Measurements from ENCODE around the gene ATF7IP2. TPM values are rescaled to one million over a fixed set of nuclear protein-coding genes. Genes with fewer than 3 reads are reported as not detected.

The ATF7IP2 gene
- polyA plus RNA-seq, 2 donors, result 4.9 to 6.4 TPM

DNA sequence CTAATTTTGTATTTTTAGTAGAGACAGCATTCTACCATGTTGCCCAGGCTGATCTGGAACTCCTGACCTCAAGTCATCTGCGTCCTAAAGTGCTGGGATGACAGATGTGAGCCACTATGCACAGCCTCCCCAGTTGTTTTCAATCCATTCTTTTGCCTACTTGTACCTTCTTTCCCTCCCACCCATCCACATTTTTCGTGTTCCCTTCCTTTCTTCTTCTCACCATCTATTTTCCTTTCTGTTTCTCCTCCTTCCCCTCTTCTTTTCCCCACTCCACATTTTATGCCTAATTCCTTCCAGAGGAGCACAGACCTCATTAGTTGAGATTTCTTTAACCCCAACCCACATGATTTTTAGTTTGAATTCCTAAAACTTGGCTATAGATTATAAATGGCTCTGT is 94.3 kb downstream of the ATF7IP2 start:
- Histone ChIP-seq H3K9me3 (ENCODE audit: control insufficient read depth in 2 of 2, insufficient read depth in 1 of 2, low read depth in 1 of 2, low read length in 1 of 2) (no peaks in the 10 kb centered on the region), H3K4me1 (ENCODE audit: control insufficient read depth in 2 of 2, insufficient read depth in 2 of 2, low read length in 1 of 2) (no peaks in the 10 kb centered on the region), H3K27me3 (ENCODE audit: control insufficient read depth in 1 of 2, insufficient read depth in 2 of 2, low read length in 2 of 2) (no peaks in the 10 kb centered on the region), H3K4me3 (ENCODE audit: low read depth in 1 of 2, low read length in 2 of 2) (no peak overlapping the region), H3K27ac (ENCODE audit: low read depth in 2 of 2, low read length in 1 of 2) (no peak overlapping the region), H3K36me3 (ENCODE audit: control insufficient read depth in 2 of 2, insufficient read depth in 2 of 2, low read length in 1 of 2) (peaks cover 2 to 3% of the 10 kb centered on the region in 2 donors)
- 90 to 92% methylated on average over 2 of the region's 2 CpGs for WGBS, 2 donors

DNA sequence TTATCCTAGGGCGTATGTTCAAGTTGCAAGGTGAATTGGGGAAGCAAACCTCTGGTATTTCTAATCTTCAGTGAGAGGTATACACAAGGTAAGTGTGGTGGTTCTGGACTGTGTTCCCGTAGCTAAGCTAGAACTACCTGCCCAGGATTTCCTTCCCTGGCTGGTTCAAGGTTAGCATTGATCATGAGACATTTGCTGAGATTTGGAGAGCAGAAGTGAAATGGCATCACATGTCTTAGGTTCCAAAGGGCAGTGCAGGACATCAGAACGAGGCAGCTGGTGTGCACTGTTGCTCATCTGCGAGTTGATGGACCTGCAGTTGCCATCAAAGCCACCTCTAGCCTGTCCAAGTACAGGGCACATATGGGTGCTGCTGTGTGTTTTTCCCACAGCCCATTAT is 99.3 kb downstream of the ATF7IP2 start:
- Histone ChIP-seq H3K9me3 (ENCODE audit: control insufficient read depth in 2 of 2, insufficient read depth in 1 of 2, low read depth in 1 of 2, low read length in 1 of 2) (peaks cover 3 to 6% of the 10 kb centered on the region in 2 donors), H3K4me3 (ENCODE audit: low read depth in 1 of 2, low read length in 2 of 2) (no peak overlapping the region), H3K27me3 (ENCODE audit: control insufficient read depth in 1 of 2, insufficient read depth in 2 of 2, low read length in 2 of 2) (no peaks in the 10 kb centered on the region), H3K4me1 (ENCODE audit: control insufficient read depth in 2 of 2, insufficient read depth in 2 of 2, low read length in 1 of 2) (no peaks in the 10 kb centered on the region), H3K36me3 (ENCODE audit: control insufficient read depth in 2 of 2, insufficient read depth in 2 of 2, low read length in 1 of 2) (peaks cover 3 to 6% of the 10 kb centered on the region in 2 donors), H3K27ac (ENCODE audit: low read depth in 2 of 2, low read length in 1 of 2) (no peak overlapping the region)
- 97% methylated on average over 4 of the region's 4 CpGs for WGBS, 2 donors

DNA sequence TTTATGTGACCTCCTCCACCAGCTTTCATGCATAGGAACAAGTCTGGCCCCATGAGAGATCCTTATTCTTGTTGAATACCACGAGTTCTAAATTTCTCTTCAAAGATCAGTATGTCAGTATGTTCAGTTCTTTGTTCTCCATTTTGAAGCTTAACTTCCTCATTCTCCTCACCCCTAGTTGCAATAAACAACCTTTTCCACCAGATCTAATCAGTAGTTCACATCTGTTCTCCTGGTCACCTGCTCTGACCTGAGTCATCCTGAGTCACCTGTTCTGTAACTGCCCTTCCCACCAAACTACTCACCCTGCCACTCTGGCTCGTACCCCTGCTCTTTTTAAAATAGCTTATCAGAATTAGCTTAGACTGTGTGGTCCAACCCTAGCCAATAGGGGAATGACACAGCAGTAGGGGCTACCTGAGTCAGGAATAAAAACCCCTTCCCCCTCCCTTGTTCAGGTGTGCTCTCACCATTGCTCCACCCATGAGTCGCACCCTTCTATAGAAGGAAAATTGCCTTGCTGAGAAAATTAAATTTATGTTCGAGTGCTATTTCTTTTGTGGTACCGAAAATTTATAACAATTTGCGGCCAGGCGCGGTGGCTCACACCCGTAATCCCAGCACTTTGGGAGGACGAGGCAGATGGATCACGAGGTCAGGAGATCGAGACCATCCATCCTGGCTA is 100.0 kb downstream of the ATF7IP2 start:
- no peaks in the 10 kb centered on the region for H3K27me3 ChIP-seq (ENCODE audit: control insufficient read depth in 1 of 2, insufficient read depth in 2 of 2, low read length in 2 of 2)
- H3K27ac ChIP-seq (ENCODE audit: low read depth in 2 of 2, low read length in 1 of 2), result no peak overlapping the region
- H3K36me3 ChIP-seq (ENCODE audit: control insufficient read depth in 2 of 2, insufficient read depth in 2 of 2, low read length in 1 of 2), result peaks cover 3 to 6% of the 10 kb centered on the region in 2 donors
- peaks cover 3 to 6% of the 10 kb centered on the region in 2 donors for H3K9me3 ChIP-seq (ENCODE audit: control insufficient read depth in 2 of 2, insufficient read depth in 1 of 2, low read depth in 1 of 2, low read length in 1 of 2)
- H3K4me1 ChIP-seq (ENCODE audit: control insufficient read depth in 2 of 2, insufficient read depth in 2 of 2, low read length in 1 of 2), result no peaks in the 10 kb centered on the region
- WGBS, 2 donors, result 93 to 95% methylated on average over 12 of the region's 12 CpGs
- H3K4me3 ChIP-seq (ENCODE audit: low read depth in 1 of 2, low read length in 2 of 2), result no peak overlapping the region

DNA sequence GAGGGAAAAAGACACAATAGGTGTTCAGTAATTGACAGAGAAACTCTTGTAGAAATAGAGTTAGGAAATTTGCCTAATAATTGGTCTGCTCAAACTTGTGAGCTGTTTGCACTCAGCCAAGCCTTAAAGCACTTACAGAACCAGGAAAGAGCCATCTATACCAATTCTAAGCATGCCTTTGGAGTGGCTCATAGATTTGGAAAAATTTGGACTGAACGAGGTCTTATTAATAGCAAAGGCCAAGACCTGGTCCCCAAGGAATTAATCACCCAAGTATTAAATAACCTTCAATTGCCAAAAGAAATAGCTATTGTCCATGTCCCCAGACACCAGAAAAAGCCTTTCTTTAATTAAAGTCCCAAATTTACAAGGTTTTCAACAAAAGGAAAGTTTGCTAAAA is 104.3 kb downstream of the ATF7IP2 start:
- 38 to 54% methylated on average over 1 of the region's 1 CpG for WGBS, 2 donors
- Histone ChIP-seq H3K4me1 (ENCODE audit: control insufficient read depth in 2 of 2, insufficient read depth in 2 of 2, low read length in 1 of 2) (no peaks in the 10 kb centered on the region), H3K36me3 (ENCODE audit: control insufficient read depth in 2 of 2, insufficient read depth in 2 of 2, low read length in 1 of 2) (peaks cover 0 to 8% of the 10 kb centered on the region in 2 donors), H3K4me3 (ENCODE audit: low read depth in 1 of 2, low read length in 2 of 2) (no peak overlapping the region), H3K27ac (ENCODE audit: low read depth in 2 of 2, low read length in 1 of 2) (no peak overlapping the region), H3K27me3 (ENCODE audit: control insufficient read depth in 1 of 2, insufficient read depth in 2 of 2, low read length in 2 of 2) (no peaks in the 10 kb centered on the region), H3K9me3 (ENCODE audit: control insufficient read depth in 2 of 2, insufficient read depth in 1 of 2, low read depth in 1 of 2, low read length in 1 of 2) (peaks cover 6 to 7% of the 10 kb centered on the region in 2 donors)

DNA sequence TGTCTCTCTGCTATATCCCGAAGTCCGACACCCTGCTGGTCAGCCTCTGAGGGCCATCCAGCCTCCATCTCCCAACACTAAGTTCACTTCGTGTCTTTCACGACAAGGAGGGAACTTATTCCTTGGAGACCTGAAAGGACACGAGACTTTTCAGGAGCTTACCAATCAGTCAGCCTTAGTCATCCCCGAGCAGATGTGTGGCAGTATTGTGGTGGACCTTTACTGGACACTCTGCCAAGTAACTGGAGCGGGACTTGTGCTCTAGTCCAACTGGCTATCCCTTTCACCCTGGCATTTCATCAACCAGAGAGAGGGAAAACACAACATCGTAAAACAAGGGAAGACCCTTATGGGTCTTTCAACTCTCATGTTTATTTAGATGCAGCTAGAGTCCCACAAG is 107.4 kb downstream of the ATF7IP2 start:
- H3K4me3 ChIP-seq (ENCODE audit: low read depth in 1 of 2, low read length in 2 of 2), result no peak overlapping the region
- H3K9me3 ChIP-seq (ENCODE audit: control insufficient read depth in 2 of 2, insufficient read depth in 1 of 2, low read depth in 1 of 2, low read length in 1 of 2), result peaks cover 0 to 7% of the 10 kb centered on the region in 2 donors
- no peaks in the 10 kb centered on the region for H3K27me3 ChIP-seq (ENCODE audit: control insufficient read depth in 1 of 2, insufficient read depth in 2 of 2, low read length in 2 of 2)
- 95 to 97% methylated on average over 8 of the region's 8 CpGs for WGBS, 2 donors
- H3K4me1 ChIP-seq (ENCODE audit: control insufficient read depth in 2 of 2, insufficient read depth in 2 of 2, low read length in 1 of 2), result no peaks in the 10 kb centered on the region
- no peak overlapping the region for H3K27ac ChIP-seq (ENCODE audit: low read depth in 2 of 2, low read length in 1 of 2)
- H3K36me3 ChIP-seq (ENCODE audit: control insufficient read depth in 2 of 2, insufficient read depth in 2 of 2, low read length in 1 of 2), result peaks cover 0 to 12% of the 10 kb centered on the region in 2 donors

DNA sequence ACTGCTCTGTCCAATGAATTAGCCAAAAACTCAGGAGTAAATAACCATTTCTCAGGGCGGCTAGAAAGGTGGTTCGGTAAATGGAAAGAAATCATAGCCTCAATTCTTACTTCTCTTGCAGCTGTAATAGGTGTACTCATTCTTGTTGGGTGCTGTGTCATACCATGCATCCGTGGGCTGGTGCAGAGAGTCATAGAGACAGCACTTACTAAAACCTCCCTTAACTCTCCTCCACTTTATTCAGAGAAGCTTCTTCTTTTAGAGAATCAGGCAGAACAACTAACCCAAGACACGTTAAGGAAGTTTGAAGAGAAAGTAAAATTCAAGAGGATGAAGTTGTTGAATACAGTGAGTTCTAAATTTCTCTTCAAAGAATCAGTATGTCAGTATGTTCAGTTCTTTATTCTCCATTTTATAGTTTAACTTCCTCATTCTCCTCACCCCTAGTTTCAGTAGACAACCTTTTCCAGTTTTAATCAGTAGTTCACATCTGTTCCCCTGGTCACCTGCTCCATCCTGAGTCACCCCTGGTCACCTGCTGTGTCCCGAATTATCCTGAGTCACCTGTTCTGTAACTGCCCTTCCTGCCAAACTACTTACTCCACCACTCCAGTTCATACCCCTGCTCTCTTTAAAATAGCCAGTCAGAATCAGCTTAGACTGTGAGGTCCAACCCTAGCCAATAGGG is 108.6 kb downstream of the ATF7IP2 start:
- Histone ChIP-seq H3K27ac (ENCODE audit: low read depth in 2 of 2, low read length in 1 of 2) (no peak overlapping the region), H3K4me1 (ENCODE audit: control insufficient read depth in 2 of 2, insufficient read depth in 2 of 2, low read length in 1 of 2) (no peaks in the 10 kb centered on the region), H3K4me3 (ENCODE audit: low read depth in 1 of 2, low read length in 2 of 2) (no peak overlapping the region), H3K36me3 (ENCODE audit: control insufficient read depth in 2 of 2, insufficient read depth in 2 of 2, low read length in 1 of 2) (peaks cover 0 to 12% of the 10 kb centered on the region in 2 donors), H3K27me3 (ENCODE audit: control insufficient read depth in 1 of 2, insufficient read depth in 2 of 2, low read length in 2 of 2) (no peaks in the 10 kb centered on the region), H3K9me3 (ENCODE audit: control insufficient read depth in 2 of 2, insufficient read depth in 1 of 2, low read depth in 1 of 2, low read length in 1 of 2) (peaks cover 0 to 7% of the 10 kb centered on the region in 2 donors)
- WGBS, 2 donors, result 72 to 78% methylated on average over 5 of the region's 5 CpGs

DNA sequence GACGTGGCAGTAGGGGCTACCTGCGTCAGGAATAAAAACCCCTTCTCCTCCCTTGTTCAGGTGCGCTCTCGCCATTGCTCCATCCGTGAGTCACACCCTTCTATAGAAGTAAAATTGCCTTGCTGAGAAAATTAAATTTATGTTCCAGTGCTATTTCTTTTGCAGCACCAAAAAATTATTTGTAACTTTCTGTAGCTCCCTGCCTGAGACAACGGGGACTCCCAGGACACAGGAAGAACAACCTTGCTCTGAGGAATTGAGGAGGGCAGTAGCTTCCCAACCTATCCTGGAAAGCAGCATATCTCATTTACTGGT is 109.1 kb downstream of the ATF7IP2 start:
- Histone ChIP-seq H3K36me3 (ENCODE audit: control insufficient read depth in 2 of 2, insufficient read depth in 2 of 2, low read length in 1 of 2) (peaks cover 0 to 12% of the 10 kb centered on the region in 2 donors), H3K9me3 (ENCODE audit: control insufficient read depth in 2 of 2, insufficient read depth in 1 of 2, low read depth in 1 of 2, low read length in 1 of 2) (peaks cover 0 to 7% of the 10 kb centered on the region in 2 donors), H3K4me1 (ENCODE audit: control insufficient read depth in 2 of 2, insufficient read depth in 2 of 2, low read length in 1 of 2) (no peaks in the 10 kb centered on the region), H3K27ac (ENCODE audit: low read depth in 2 of 2, low read length in 1 of 2) (no peak overlapping the region), H3K4me3 (ENCODE audit: low read depth in 1 of 2, low read length in 2 of 2) (no peak overlapping the region), H3K27me3 (ENCODE audit: control insufficient read depth in 1 of 2, insufficient read depth in 2 of 2, low read length in 2 of 2) (no peaks in the 10 kb centered on the region)
- 89 to 94% methylated on average over 6 of the region's 6 CpGs for WGBS, 2 donors

DNA sequence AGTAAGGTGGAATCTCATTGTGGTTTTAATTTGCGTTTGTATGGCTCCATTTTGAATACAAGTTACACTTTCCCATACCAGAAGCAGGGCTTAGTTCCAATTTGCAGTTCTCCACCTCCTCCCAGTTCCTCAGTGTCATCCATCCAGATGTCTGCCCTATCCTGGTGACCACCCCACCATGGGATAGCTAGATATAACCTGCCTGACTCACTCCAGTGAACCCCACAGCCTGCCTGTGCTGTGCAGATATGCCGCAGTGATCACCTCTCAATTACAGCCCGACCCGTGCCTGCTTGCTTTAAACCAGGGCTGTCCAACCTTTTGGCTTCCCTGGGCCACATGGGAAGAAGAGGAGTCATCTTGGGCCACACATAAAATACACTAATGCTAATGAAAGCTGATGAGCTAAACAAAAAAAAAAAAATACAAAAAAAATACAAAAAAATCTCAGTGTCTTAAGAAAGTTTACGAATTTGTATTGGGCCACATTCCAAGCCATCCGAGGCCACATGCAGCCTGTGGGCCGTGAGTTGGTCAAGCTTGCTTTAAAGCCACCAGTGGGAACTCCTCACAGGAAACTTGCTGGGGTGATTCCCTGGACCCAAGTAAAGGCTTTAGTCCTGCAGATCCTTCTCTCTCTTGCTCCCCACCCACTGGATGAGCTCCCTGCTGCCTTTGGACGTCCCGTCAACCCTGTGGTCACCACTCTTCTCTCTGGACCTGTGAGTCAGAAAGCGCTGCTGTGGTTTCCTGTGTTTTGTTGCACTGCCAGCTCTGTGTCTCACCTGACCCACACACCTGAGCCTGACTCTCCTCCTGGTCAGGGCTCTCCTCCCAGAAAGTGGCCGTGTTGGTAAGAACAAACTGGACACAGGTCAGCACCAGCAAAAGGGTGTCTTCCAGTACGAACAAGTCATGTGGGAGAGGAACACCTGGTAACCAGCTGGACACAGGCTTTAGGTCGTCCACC is 111.6 kb downstream of the ATF7IP2 start:
- WGBS, 2 donors, result 85 to 89% methylated on average over 13 of the region's 13 CpGs
- no peak overlapping the region for H3K4me3 ChIP-seq (ENCODE audit: low read depth in 1 of 2, low read length in 2 of 2)

DNA sequence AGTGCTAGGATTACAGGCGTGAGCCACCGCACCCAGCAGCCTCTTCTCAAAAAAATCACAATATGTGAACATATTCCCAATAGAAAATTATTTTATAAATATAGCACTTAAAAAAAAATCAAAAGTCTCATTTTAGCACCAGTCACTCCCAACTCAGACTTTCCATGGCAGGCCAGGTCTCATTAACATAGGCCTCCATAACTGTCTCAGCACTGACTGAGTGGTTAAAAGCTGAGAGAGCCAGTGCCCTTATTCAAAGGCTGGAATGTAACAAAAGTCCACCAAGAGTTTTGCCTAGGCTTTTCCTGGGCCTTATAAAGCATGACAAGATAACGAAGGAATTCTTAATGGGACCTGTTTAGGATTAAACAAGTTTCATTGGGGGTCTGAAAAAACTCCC is 114.7 kb downstream of the ATF7IP2 start:
- Histone ChIP-seq H3K36me3 (ENCODE audit: control insufficient read depth in 2 of 2, insufficient read depth in 2 of 2, low read length in 1 of 2) (peaks cover 0 to 8% of the 10 kb centered on the region in 2 donors), H3K27ac (ENCODE audit: low read depth in 2 of 2, low read length in 1 of 2) (no peak overlapping the region), H3K4me3 (ENCODE audit: low read depth in 1 of 2, low read length in 2 of 2) (no peak overlapping the region), H3K27me3 (ENCODE audit: control insufficient read depth in 1 of 2, insufficient read depth in 2 of 2, low read length in 2 of 2) (no peaks in the 10 kb centered on the region), H3K9me3 (ENCODE audit: control insufficient read depth in 2 of 2, insufficient read depth in 1 of 2, low read depth in 1 of 2, low read length in 1 of 2) (peaks cover 0 to 2% of the 10 kb centered on the region in 2 donors), H3K4me1 (ENCODE audit: control insufficient read depth in 2 of 2, insufficient read depth in 2 of 2, low read length in 1 of 2) (no peaks in the 10 kb centered on the region)
- 96 to 100% methylated on average over 3 of the region's 3 CpGs for WGBS, 2 donors

More for the DNA sequence above, 111.6 kb downstream of the ATF7IP2 start:
- Histone ChIP-seq H3K27me3 (ENCODE audit: control insufficient read depth in 1 of 2, insufficient read depth in 2 of 2, low read length in 2 of 2) (no peaks in the 10 kb centered on the region), H3K36me3 (ENCODE audit: control insufficient read depth in 2 of 2, insufficient read depth in 2 of 2, low read length in 1 of 2) (peaks cover 0 to 12% of the 10 kb centered on the region in 2 donors), H3K9me3 (ENCODE audit: control insufficient read depth in 2 of 2, insufficient read depth in 1 of 2, low read depth in 1 of 2, low read length in 1 of 2) (peaks cover 0 to 7% of the 10 kb centered on the region in 2 donors), H3K27ac (ENCODE audit: low read depth in 2 of 2, low read length in 1 of 2) (no peak overlapping the region), H3K4me1 (ENCODE audit: control insufficient read depth in 2 of 2, insufficient read depth in 2 of 2, low read length in 1 of 2) (no peaks in the 10 kb centered on the region)
